NCI-H2029 (cell line): Measurements from ENCODE around the gene DIP2C.
"Not testable (repeated sequence)": the region's sequence is repeated elsewhere in the genome, so short reads cannot be mapped to it uniquely, and the experiment has no call there.

Source experiments
- DNase-seq: peaks from one replicate; lab custom pipeline; 2025; lab: John Stamatoyannopoulos, UW

DIP2C gene

DNA sequence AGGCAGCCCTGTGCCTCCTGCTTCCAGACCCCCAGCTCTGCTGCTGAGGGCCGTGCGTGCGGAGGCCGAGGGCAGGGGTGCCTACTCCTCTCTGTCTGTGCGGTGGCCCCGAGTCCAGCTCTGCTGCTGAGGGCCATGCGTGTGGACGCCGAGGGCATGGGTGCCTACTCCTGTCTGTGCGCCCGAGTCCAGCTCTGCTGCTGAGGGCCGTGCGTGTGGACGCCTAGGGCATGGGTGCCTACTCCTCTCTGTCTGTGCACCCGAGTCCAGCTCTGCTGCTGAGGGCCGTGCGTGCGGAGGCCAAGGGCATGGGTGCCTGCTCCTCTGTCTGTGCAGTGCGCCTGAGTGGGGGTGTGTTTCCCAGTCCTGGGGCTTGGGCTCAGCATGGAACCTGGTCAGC is 411.5 kb downstream of the DIP2C start:
- DNase-seq = no peak

DNA sequence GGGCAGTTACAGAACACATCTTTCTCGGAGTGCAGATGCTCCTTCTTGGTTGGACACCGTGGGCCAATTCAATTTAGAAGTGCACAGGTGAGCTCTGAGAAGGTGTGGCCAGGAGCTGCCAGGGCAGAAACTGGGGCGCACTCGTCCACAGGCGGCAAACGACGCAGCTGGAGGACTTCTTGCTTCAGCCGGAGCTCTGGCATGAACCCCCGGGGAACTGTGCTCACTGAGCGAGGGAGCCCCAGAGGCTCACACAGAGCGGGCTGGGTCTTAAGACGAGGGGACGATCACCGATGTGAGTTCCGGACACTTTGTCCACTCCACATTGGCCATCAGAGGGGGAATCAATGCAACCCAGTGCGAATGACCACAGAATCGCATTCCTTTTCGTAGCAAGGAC is 413.8 kb downstream of the DIP2C start:
- no peak for DNase-seq

DNA sequence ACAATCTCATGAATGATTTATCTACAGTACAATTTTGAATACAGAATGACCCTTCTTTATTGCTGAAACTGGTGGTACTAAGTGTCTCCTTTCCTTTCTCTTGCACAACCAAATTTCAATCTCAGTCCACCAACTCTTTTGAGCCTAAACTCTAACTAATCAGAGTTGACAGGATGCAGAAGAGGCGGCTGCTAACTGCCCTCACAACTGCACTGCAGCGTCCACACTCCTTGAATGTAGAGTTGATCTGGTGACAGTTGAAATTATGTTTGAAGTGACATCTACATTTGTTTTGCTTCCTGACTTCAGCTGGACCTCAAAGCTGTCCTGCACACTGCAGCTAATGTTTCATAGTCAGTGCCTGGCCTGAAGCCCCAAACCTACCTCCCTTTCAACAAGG is 414.6 kb downstream of the DIP2C start:
- no peak for DNase-seq

DNA sequence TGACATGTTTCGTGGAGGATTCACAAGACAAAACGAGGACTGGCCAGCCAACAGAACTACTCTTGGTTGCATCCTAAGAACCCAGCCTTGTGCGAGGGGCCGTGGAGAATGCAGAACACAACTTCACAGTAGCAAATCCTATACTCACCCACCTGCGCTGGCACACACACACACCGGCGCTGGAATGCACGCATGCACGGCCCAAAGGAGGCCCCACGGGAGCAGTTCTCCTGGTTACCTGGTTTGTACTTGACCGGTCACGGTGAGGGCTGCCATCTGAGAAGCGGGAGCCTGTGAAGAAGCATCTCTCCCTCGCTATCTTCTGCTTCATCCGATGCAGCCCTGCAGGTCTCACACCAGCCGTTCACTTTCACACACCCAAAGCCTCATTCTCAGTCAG is 416.4 kb downstream of the DIP2C start:
- no peak for DNase-seq

DNA sequence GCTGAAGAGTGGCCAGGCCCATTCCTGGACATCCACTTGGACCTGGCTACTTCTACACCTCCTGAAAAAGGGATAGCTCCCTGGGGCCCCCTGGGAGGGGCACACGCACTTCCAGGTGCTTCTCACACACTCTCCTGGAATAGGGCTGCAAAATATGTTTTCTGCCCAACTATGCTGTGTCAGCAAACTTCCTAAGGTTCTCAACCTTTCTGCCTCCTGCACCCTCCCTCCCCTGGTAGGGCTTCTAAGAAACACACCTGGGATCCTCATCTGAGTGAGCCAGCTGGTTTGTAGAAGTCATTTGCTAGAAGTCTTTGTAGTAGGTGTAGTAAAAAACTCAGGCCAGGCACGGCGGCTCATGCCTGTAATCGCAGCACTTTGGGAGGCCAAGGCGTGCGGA is 417.7 kb downstream of the DIP2C start:
- DNase-seq = no peak

DNA sequence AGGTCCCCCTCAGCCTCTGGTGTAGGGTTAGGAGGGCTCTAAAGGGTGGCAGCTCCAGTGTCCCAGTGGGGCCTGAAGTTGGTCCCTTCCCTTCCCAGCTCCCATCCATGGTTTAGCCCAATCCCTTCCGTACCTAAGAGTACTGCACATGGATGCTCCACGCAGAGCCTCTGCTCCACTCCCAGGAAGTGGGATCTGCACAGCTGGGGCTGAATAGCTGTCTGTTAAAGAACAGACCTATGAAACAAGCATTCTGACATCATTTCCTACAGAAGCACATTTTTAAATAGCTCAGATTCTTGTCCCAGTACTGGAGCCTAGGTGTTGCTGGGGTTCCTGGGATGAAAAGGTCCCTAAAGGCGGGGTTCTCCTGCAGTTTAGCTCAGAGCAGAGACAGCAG is 418.3 kb downstream of the DIP2C start:
- no peak for DNase-seq

DNA sequence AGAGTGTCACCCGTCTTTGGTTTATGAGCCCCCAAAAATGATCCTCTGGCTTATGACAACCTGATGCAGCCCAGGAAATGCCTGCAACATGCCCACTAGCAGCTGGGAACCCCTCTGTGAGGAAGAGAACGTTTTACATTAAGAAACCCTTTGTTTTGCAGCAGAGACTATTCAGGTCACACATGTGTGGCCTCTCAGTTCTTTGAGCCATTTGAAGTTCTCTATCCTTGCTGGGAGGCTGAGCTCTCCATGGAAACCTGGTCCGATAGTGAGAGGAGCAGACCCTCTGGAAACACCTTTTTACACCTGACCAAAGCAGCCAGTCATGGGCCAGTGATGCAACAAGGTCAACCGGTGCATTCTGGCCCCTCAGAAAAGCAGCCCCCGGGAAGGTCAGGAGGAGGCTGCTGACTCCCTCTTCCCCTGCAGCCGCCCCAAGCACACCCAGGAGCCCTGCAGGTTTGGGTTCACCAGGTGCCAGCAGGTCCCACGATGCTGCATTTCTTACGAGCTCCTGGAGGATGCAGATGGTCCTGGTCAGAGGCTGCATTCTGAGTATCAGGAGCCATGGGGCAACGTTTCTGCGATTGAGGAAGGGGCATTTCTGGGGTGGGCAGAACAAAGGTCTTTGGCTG is 419.9 kb downstream of the DIP2C start:
- no peak for DNase-seq

DNA sequence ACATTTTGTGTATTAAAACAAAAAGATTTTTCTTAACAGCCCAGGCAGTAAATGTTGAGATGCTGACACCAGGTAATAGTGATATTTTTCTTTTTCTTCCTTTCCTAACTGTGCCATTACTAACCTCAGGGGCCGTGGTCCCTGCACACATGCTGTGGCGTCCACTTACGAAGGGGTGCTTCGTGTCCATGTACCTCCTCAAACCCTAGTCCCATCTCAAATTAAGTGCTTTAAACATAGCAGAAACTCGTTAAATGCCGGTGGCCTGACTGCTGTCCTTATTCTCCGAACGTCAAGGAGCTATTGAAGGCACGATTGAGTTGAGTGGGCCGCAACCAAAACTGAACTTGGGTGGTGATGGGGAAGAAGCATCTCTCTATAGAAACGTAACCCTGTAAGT is 421.8 kb downstream of the DIP2C start:
- no peak for DNase-seq

DNA sequence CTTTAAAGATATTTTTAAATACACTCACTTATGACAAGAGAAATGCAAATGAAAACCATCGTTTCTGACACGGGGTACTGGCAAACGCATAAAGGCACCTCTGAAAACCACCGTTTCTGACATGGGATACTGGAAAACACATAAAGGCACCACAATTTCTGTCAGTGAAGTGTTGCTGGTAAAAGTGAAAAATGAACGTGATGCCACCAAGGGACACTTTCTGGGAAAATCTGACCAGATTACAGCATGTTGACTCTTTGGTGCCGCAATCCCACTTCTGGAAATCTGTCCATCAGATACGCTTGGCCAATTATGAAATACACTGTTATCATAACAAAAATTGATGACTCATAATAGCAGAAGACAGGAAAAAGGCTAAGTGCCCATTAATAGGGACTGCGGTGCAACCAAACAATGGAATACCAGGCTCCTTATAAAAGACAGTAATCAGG is 422.5 kb downstream of the DIP2C start:
- DNase-seq = no peak

DNA sequence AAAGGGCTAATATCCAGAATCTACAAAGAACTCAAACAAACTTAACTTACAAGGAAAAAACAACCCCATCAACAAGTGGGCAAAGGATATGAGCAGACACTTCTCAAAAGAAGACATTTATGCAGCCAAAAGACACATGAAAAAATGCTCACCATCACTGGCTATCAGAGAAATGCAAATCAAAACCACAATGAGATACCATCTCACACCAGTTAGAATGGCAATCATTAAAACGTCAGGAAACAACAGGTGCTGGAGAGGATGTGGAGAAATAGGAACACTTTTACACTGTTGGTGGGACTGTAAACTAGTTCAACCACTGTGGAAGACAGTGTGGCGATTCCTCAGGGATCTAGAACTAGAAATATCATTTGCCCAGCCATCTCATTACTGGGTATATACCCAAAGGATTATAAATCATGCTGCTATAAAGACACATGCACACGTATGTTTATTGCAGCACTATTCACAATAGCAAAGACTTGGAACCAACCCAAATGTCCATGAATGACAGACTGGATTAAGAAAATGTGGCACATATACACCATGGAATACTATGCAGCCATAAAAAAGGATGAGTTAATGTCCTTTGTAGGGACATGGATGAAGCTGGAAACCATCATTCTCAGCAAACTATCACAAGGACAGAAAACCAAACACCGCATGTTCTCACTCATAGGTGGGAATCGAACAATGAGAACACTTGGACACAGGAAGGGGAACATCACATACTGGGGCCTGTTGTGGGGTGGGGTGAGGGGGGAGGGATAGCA is 423.5 kb downstream of the DIP2C start:
- DNase-seq = not testable (repeated sequence)

DNA sequence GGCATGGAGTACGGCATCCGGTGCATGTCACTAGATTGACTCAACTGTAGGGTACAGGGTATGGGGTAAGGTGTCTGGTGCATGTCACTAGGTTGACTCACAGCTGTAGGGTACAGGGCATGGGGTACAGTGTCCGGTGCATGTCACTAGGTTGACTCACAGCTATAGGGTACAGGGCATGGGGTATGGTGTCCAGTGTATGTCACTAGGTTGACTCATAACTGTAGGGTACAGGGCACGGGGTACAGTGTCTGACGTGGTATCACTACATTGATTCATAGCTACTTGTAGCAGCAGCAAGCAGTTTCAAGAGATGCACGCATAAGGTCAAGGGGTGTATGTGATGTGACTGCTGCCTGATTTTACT is 424.4 kb downstream of the DIP2C start:
- DNase-seq = not testable (repeated sequence)

DNA sequence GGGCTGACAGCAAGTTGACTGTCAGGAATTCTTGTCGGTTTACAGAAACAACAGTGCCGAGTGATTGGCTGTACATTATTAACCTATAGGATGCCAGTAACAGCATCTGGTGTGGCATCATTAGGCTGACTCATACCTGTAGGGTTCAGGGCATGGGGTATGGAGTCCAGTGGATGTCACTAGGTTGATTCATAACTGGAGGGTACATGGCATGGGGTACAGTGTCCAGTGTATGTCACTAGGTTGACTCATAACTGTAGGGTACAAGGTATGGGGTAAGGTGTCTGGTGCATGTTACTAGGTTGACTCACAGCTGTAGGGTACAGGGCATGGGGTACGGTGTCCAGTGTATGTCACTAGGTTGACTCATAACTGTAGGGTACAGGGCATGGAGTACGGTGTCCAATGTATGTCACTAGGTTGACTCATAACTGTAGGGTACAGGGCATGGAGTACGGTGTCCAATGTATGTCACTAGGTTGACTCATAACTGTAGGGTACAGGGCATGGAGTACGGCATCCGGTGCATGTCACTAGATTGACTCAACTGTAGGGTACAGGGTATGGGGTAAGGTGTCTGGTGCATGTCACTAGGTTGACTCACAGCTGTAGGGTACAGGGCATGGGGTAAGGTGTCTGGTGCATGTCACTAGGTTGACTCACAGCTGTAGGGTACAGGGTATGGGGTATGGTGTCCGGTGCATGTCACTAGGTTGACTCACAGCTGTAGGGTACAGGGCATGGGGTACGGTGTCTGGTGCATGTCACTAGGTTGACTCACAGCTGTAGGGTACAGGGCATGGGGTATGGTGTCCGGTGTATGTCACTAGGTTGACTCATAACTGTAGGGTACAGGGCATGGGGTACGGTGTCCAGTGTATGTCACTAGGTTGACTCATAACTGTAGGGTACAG is 425.1 kb downstream of the DIP2C start:
- not testable (repeated sequence) for DNase-seq

DNA sequence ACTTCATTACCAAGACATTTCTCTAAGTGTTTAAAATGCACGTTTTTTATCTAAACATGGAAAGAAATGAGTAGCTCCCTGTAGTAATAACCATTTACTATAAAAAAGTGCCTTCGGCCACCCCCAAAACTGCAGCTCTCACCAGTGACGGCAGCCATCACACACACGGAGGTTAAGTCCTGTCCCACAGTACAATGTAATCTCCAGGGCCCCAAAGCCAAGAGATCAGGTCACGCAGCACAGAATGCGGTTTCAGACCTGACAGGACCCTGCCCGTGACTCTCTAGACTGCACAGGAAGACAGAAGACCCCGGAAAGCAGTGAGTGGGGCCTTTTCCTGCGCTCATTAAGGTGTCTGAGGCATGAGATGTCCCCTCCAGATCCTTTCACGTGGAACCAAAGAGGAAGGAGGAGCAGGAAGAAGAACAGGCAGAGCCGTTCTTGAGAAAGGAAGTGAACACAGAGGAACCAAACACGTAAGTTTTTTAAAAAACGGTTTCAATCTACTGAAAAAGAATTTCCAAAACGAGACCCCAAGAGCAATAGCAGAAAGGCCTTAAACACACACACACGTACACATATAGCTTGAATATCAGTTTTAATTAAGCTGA is 428.5 kb downstream of the DIP2C start:
- no peak for DNase-seq

DNA sequence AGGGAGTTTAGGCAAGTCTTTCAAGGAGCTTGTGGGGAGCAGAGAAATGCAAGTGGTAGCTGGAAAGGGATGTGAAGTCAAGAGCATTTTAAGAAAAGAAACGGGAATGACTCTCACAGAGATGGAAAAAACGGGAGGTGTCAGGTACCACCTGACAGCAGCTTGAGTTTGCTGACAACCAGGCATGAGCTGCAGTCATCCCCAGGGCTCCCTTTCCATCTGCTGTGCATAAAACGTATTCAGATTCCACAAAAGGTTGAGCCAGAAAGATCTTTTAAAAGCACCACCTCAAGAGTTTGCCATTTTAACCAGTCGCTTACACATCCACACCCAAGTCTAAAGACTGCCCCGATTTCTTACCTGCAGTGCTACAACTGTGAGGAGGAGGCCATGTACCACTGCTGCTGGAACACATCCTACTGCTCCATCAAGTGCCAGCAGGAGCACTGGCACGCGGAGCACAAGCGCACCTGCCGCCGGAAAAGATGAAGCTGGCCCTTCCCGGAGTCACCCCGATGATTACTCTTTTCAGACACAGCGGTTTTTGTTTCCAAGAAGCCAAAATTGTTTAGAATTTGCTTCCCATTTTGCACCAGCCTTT is 437.4 kb downstream of the DIP2C start:
- no peak for DNase-seq

DNA sequence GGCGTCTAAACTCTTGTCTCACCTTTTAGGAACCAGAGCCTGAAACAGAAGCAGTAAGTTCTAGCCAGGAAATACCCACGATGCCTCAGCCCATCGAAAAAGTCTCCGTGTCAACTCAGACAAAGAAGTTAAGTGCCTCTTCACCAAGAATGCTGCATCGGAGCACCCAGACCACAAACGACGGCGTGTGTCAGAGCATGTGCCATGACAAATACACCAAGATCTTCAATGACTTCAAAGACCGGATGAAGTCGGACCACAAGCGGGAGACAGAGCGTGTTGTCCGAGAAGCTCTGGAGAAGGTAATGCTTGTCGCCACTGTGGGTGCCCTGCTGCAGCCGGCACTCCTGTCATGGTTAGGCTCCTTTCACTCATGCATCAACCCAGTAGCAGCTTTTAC is 441.2 kb downstream of the DIP2C start:
- no peak for DNase-seq

DNA sequence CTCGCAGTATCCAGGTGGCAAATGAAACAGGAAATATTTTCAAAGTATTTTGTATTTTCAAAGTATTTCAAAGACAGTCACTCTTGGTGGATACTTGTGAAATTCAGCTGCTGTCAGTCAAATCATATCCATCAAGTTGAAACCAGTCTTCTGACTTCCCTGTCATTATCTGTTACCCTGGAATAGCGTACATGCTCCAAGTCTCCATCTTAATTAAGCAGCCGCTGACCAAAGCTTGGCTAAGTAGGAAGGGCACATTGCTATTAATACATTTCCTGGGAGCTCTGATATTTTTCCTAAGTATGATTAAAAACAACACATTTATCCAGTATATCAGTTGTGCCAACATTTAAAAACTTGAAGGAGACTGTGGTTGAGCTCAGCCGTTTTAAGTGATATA is 442.0 kb downstream of the DIP2C start:
- no peak for DNase-seq

DNA sequence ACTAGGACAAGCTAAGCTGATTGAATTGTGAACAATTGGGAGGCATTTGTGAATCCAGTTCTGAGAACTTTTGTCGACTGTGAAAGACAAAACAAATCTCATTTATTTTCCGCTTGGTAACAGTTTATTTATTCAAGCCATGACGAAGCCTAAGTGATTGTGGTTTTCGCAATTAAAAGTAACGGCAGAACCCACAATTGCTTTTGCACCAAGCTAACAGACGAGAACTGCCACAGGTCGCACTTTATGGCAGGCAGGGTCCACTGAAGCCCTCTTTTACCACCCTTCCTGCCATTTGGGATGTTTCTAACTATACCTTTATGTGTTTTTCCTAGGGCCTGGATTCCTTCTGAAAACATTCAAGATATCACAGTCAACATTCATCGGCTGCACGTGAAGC is 443.0 kb downstream of the DIP2C start:
- no peak for DNase-seq

DNA sequence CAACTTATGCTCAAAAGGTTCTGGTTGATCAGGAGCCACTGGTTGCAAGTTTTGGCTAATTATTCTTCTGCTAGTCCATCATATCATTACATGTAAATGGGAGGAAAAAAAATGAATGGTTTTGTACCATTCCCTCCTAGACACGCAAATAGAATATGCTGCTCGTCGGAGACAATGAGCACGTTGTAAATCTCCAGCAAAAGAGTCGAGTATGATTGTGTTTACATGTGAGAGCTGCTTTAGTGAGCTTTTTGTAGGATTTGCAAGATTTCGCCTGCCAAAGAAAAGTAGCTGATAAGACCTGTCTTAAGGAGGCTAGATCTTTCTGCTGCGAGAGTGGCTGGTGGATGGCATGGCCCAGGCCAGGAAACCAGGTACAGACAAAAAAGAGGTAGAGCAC is 445.2 kb downstream of the DIP2C start:
- DNase-seq = no peak

DNA sequence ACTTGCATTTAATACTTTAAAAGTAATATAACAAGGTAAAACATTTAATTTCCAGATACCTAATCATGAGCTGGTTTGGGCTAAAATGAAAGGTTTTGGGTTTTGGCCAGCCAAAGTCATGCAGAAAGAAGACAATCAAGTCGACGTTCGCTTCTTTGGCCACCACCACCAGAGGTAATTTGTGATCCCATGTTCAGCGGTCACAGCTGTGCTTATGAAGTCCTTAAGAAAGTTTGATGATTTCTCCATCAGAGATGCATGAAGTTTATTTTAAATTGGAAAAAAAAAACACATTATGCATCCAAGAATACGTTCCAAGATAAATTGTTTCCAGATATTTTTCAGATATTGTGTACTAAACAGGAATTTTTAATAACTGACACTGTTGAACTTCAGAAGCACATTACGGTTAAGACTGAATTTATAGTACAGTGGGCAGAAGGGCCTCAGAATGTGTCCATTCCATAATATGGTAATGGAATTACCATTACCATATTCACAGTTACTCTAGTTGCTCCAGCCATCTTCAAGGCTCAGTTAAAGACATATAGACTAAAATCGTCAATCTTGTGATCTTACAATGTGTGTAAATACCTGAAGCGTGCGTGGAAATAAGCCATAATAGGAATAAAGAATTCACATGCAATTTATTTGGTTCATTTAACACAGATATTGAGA is 447.4 kb downstream of the DIP2C start:
- no peak for DNase-seq

DNA sequence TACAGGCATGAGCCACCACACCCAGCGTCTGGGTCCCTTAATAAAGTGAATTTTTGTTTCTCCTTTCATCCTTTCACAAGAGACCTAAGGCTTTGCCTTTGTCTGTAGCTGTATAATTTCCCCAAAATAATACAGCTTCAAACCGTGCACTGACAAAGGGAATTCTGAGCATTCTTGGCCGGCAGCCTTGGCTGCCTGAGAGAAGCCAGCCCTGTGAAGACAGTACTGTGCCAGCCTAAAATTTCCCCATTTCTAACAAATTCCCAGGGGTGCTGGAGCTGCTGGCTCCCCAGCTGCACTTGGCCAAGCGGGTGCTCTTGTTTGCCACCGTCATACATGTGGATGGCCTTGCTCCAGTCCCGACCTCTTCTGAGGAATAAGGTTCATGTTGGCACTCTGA is 448.0 kb downstream of the DIP2C start:
- DNase-seq = no peak

DNA sequence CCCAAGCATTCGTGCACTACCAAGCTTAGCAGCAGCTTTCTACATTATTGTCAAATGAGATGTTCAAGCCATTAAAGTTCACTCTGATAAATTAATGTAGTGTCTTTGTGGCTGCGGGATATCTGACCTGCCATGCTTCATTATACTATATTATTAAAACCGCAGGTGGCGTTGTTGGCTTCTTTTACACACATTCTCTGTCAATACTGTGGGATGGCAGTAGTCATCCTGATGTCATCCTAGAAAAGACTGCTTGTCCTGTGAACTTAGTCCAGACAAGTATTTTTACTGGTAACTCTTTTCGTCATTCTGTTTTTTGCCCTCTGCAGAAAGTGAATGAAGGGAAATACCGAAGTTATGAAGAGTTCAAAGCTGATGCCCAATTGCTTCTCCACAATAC is 450.4 kb downstream of the DIP2C start:
- DNase-seq = no peak
